OCI-LY3 (cell line): ENCODE measurements around the gene HDDC3.

ENCODE experiments used
- H2AFZ ChIP-seq: fragments of 200-600, 300-600 bp; shearing (Covaris generic); 2 replicates; pipeline ENCODE4 v1.6.0; 2014; ENCODE audit warnings: antibody characterized with exemption, low read depth, low read length
- H3K27ac ChIP-seq: fragments of 200-600, 300-600 bp; sonication (generic); 2 replicates; pipeline ENCODE4 v1.5.1; 2014; ENCODE audit warnings: mild to moderate bottlenecking, low read length, moderate library complexity, mixed read lengths
- H3K27me3 ChIP-seq: fragments of 200-600, 300-600 bp; sonication (generic); 2 replicates; pipeline ENCODE4 v1.6.1; 2014; ENCODE audit warnings: low read depth, low read length, mixed read lengths
- H3K36me3 ChIP-seq: fragments of 200-600, 300-600 bp; sonication (generic); replicated peaks from 2 replicates; pipeline ENCODE3; 2014; ENCODE audit warnings: low read depth, low read length, mixed read lengths
- H3K4me1 ChIP-seq: fragments of 300-600, 200-600 bp; sonication (generic); 2 replicates; pipeline ENCODE4 v1.6.1; 2014; ENCODE audit warnings: low read length, mixed read lengths
- H3K4me2 ChIP-seq: fragments of 200-600, 300-600 bp; sonication (generic); 2 replicates; pipeline ENCODE4 v1.6.1; 2014; ENCODE audit warnings: low read length, mixed read lengths
- H3K4me3 ChIP-seq: fragments of 300-600, 200-600 bp; sonication (generic); 2 replicates; pipeline ENCODE4 v1.5.1; 2014; ENCODE audit warnings: antibody characterized with exemption, mild to moderate bottlenecking, low read length, moderate library complexity
- H3K79me2 ChIP-seq: fragments of 300-600, 200-600 bp; shearing (Covaris generic); 2 replicates; pipeline ENCODE4 v1.6.1; 2014; ENCODE audit warnings: mild to moderate bottlenecking, low read length, mixed read lengths
- H3K9ac ChIP-seq: fragments of 300-600, 200-600 bp; shearing (Covaris generic); 2 replicates; pipeline ENCODE4 v1.6.0; 2014; ENCODE audit warnings: mild to moderate bottlenecking, low read length, moderate library complexity
- H3K9me3 ChIP-seq: fragments of 200-600, 300-600 bp; shearing (Covaris generic); 2 replicates; pipeline ENCODE4 v1.6.1; 2014; ENCODE audit warnings: low read length, mixed read lengths; ENCODE audit not compliant: insufficient read depth
- H4K20me1 ChIP-seq: fragments of 200-600, 300-600 bp; sonication (generic); 2 replicates; pipeline ENCODE4 v1.6.1; 2016; ENCODE audit warnings: low read length, mixed read lengths; ENCODE audit not compliant: insufficient read depth
- CTCF ChIP-seq: fragments of 200-600, 300-600 bp; sonication (generic); IDR thresholded peaks from 2 replicates; pipeline ENCODE4 v1.5.1; 2014; ENCODE audit warnings: antibody characterized with exemption, low read length, low read depth
- EZH2phosphoT487 ChIP-seq: fragments of 200-600 bp; shearing (Covaris generic); IDR thresholded peaks from 2 replicates; pipeline ENCODE4 v1.6.1; 2018; ENCODE audit warnings: antibody characterized with exemption, mixed run types, low read depth

Gene HDDC3

DNA sequence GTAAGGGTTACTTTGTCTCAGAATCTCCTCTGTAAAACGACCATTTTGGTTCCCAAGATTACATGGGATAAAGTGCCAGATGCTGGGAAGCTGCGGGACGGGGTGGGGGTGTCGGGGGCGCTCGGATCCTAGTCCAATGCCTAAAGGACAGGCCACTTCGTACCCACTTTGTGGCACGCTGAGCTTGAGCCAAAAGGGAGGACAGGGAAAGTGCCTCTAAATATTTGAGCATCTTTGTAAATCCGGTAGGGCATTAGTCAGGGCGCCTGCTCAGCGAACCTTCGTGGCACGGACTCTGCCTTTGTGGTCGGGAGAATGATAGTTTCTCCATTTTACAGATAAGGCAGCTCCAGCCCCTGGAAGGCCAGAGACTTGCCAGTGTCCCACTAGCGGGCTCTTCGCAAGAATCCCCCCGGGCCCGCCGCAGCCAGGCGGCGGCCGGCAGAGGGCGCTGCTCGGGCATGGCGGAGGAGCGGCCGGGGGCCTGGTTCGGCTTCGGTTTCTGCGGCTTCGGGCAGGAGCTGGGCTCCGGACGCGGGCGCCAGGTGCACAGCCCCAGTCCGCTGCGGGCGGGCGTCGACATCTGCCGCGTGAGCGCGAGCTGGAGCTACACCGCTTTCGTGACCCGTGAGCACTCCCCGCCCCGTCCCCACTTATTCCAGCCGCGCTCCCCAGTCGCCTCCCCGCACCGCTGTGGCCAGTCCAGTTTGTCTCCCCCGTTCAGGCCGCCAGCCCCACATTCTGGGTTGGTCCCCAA is 24.1 kb upstream of the HDDC3 start:
- TF ChIP-seq EZH2phosphoT487: no peak
- Histone ChIP-seq H3K79me2 (peaks cover 29% of the 10 kb centered on the region), H2AFZ (no peak overlapping the region), H3K9ac (peak overlapping the region; percentile 97; the same call in 1 of the 2 replicates), H3K27me3 (no peaks in the 10 kb centered on the region), H3K4me2 (peak overlapping the region; percentile 68), H3K4me3 (peak overlapping the region; percentile 86), H3K36me3 (peaks cover 34% of the 10 kb centered on the region), H4K20me1 (no peaks in the 10 kb centered on the region), H3K27ac (no peak overlapping the region), H3K9me3 (no peaks in the 10 kb centered on the region), H3K4me1 (peaks cover 10% of the 10 kb centered on the region)

GRCh38 chr15:90955624-90956273 is 23.4 kb upstream of the HDDC3 start:
- no peaks in the 10 kb centered on the region for H4K20me1 ChIP-seq
- TF ChIP-seq CTCF: no peak
- no peak for TF ChIP-seq EZH2phosphoT487
- peak overlapping the region; percentile 86 for H3K4me3 ChIP-seq
- H3K27me3 ChIP-seq: no peaks in the 10 kb centered on the region
- peak overlapping the region; percentile 68 for H3K4me2 ChIP-seq
- no peak overlapping the region for H2AFZ ChIP-seq
- H3K9me3 ChIP-seq: no peaks in the 10 kb centered on the region
- H3K9ac ChIP-seq: peak overlapping the region; percentile 97
- peak overlapping the region; percentile 89 for H3K27ac ChIP-seq
- H3K79me2 ChIP-seq: peaks cover 29% of the 10 kb centered on the region
- H3K36me3 ChIP-seq: peaks cover 31% of the 10 kb centered on the region
- peaks cover 10% of the 10 kb centered on the region for H3K4me1 ChIP-seq

GRCh38 chr15:90954712-90955623 is 22.6 kb upstream of the HDDC3 start, which contains the start of gene RCCD1:
Gene RCCD1, plus strand, starts transcription at chr15:90954884. Its CDS starts 1,851 bp downstream, at chr15:90956735.
- Histone ChIP-seq H3K4me2 (peak within 1 kb of the TSS; percentile 68), H3K36me3 (peaks cover 30% of the 10 kb centered on the region), H4K20me1 (no peaks in the 10 kb centered on the region), H3K9ac (peak within 1 kb of the TSS; percentile 97), H2AFZ (peak within 1 kb of the TSS; percentile 78), H3K79me2 (peaks cover 29% of the 10 kb centered on the region), H3K9me3 (no peaks in the 10 kb centered on the region), H3K27ac (peak within 1 kb of the TSS; percentile 89), H3K4me3 (peak within 1 kb of the TSS; percentile 86), H3K27me3 (no peaks in the 10 kb centered on the region), H3K4me1 (peaks cover 10% of the 10 kb centered on the region)
- no peak for TF ChIP-seq EZH2phosphoT487
- TF ChIP-seq CTCF: no peak

GRCh38 chr15:90953947-90954711 is 21.8 kb upstream of the HDDC3 start:
- peak overlapping the region; percentile 68 for H3K4me2 ChIP-seq
- H3K27ac ChIP-seq: no peak overlapping the region
- H2AFZ ChIP-seq: no peak overlapping the region
- peaks cover 10% of the 10 kb centered on the region for H3K4me1 ChIP-seq
- TF ChIP-seq EZH2phosphoT487 (no peak), CTCF (no peak)
- no peaks in the 10 kb centered on the region for H3K27me3 ChIP-seq
- peak overlapping the region; percentile 86 for H3K4me3 ChIP-seq
- no peaks in the 10 kb centered on the region for H4K20me1 ChIP-seq
- peaks cover 29% of the 10 kb centered on the region for H3K79me2 ChIP-seq
- no peaks in the 10 kb centered on the region for H3K9me3 ChIP-seq
- no peak overlapping the region for H3K9ac ChIP-seq
- H3K36me3 ChIP-seq: peaks cover 33% of the 10 kb centered on the region
